Panc1 (cell line): Measurements from ENCODE around the gene DNM3.

Source experiments
- CTCF ChIP-seq: fragments of 450-650 bp; IDR thresholded peaks from 2 replicates; pipeline ENCODE4 v1.5.1; 2017; ENCODE audit warnings: mild to moderate bottlenecking
- POLR2AphosphoS5 ChIP-seq: IDR thresholded peaks from 2 replicates; pipeline ENCODE4 v1.6.1; 2012; ENCODE audit warnings: mild to moderate bottlenecking, low read depth, low read length, moderate library complexity
- REST ChIP-seq, 2 experiments: IDR thresholded peaks; 2 replicates each; pipeline ENCODE4 v1.6.1; 2011 to 2012; ENCODE audit warnings: low read depth in 2 of 2, control low read depth in 1 of 2, low read length in 1 of 2, mild to moderate bottlenecking in 1 of 2, moderate library complexity in 1 of 2; ENCODE audit not compliant: insufficient read depth in 1 of 2
- SIN3A ChIP-seq: IDR thresholded peaks from 2 replicates; pipeline ENCODE4 v1.6.1; 2012; ENCODE audit warnings: low read depth, mild to moderate bottlenecking, low read length, moderate library complexity, borderline replicate concordance; ENCODE audit not compliant: insufficient read depth

GRCh38 chr1:172088256-172088655, 247.0 kb downstream of the DNM3 start:
- no peak for TF ChIP-seq REST (IDR thresholded peaks at IDR 0.05; ENCODE audit: insufficient read depth in 1 of 2, low read depth in 2 of 2, low read length in 1 of 2)
- TF ChIP-seq CTCF, result no peak
- no peak for TF ChIP-seq POLR2AphosphoS5
- TF ChIP-seq SIN3A, result no peak
